C4-2B (cell line): ENCODE results near the gene MITF.

Experiments
- H3K27ac ChIP-seq: fragments of 450-650 bp; 2 replicates; pipeline ENCODE4 v1.5.1; 2017
- ZFX ChIP-seq: fragments of 450-650 bp; IDR thresholded peaks from 2 replicates; pipeline ENCODE4 v1.6.1; 2017
- TF ChIP-seq, protein P1 (sequence below): fragments of 450-650 bp; conservative IDR thresholded peaks from 2 replicates; pipeline ENCODE4 v1.5.1; 2017; ENCODE audit warnings: mild to moderate bottlenecking

MITF gene

DNA sequence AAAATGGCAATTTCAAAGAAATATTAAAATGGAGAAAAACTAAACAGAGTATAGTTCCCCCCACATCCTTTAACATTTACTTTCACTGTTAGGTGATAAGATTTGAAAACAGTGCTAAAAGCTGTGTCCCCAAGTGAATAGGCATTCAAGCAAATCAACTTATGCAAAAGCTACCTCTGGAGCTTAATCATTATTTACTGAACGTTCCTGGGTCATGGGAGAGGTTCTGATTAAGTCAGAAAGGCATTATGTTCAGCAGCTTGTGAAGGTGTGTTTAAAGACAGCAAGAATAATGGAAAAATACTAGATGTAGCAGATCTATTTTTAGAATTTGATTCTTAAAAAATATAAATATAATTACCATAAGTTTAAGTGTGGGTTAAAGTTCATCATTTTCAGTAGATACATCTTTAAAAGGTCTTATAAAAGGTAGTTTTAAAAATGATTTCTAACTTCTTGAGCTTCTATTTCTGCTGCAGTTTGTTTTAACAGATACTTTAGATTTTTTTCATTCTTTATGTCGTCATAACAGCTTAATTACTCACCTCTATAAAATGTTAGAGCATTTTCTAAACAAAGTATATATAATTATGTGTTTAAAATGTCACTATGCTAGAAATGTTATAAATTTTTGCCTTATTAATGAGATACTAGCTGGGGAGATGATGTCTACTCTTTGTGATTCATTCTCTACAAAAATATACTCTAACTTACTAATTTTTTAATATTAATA lies 127.9 kb downstream of the MITF start:
- H3K27ac ChIP-seq, result no peak overlapping the region
- TF ChIP-seq, protein P1, sequence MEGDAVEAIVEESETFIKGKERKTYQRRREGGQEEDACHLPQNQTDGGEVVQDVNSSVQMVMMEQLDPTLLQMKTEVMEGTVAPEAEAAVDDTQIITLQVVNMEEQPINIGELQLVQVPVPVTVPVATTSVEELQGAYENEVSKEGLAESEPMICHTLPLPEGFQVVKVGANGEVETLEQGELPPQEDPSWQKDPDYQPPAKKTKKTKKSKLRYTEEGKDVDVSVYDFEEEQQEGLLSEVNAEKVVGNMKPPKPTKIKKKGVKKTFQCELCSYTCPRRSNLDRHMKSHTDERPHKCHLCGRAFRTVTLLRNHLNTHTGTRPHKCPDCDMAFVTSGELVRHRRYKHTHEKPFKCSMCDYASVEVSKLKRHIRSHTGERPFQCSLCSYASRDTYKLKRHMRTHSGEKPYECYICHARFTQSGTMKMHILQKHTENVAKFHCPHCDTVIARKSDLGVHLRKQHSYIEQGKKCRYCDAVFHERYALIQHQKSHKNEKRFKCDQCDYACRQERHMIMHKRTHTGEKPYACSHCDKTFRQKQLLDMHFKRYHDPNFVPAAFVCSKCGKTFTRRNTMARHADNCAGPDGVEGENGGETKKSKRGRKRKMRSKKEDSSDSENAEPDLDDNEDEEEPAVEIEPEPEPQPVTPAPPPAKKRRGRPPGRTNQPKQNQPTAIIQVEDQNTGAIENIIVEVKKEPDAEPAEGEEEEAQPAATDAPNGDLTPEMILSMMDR, result no peak
- no peak for TF ChIP-seq ZFX

GRCh38 chr3:69867941-69868505 lies 128.8 kb downstream of the MITF start:
- TF ChIP-seq, protein P1, result no peak
- no peak for TF ChIP-seq ZFX
- H3K27ac ChIP-seq, result no peak overlapping the region

DNA sequence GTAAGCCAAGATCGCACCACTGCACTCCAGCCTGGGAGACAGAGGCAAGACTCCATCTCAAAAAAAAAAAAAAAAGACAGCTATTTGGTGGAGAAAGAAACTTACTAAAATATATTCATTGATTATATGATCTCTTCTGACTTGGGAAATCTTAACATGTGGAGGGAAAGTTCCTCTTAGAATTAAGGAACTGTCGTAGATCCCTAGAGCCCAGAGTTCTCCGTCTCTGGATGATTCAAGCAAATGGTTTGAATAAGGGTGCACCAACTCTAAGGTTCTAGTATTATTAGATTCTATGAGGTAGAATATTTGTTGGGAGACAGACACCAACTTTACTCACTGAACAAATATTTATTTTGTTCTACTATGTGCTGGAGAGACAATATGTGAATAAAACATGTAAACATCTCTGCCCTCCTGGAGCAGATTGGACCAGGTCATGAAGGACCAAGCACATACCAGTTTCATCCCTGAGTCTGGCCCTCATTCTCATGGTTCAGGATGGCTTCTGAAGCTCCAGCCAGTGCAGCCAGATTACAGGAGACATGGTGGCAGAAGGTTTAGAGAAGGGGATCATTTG lies 129.7 kb downstream of the MITF start:
- H3K27ac ChIP-seq, result no peak overlapping the region
- TF ChIP-seq, protein P1, result no peak
- no peak for TF ChIP-seq ZFX

- no peak overlapping the region for H3K27ac ChIP-seq
- no peak for TF ChIP-seq ZFX
- TF ChIP-seq, protein P1, result no peak
These were observed 130.4 kb downstream of the MITF start for GRCh38 chr3:69869643-69870042.

DNA sequence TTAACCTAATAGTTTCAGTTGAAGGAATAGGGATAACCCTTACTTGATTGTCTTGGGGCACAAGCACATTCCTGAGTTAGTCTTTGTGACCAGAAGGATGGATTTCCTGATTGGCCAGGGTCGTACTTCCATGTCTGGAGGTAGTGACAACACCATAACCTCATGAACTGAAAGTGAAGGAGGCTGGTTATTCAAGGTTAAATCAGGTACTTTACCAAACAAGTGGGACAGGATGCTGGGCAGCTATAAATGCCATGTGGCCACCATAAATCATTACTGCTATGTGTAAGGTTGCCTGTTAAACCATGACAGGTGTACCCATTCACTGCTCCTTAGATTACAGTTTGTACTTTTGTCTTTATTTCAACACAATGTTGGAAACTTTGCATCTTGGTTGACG lies 132.0 kb downstream of the MITF start:
- no peak overlapping the region for H3K27ac ChIP-seq
- TF ChIP-seq ZFX, result no peak
- TF ChIP-seq, protein P1, result no peak

- H3K27ac ChIP-seq, result no peak overlapping the region
These were observed 132.6 kb downstream of the MITF start for GRCh38 chr3:69871868-69872267.

More at GRCh38 chr3:69871868-69872267, 132.6 kb downstream of the MITF start:
- TF ChIP-seq ZFX, result no peak
- TF ChIP-seq, protein P1, result no peak
